HL-60/S4 treated with phorbol 12-myristate 13-acetate at 8.2 ng/mL for 4 days and 3 days (cell line): ENCODE data around the gene KCNMB4.

Experiments
- in situ Hi-C: fragments of 300-500 bp; cut with MboI; formaldehyde crosslinking; loops from 2 replicates; pipeline ENCODE4 v1.15.0; 2022; ENCODE audit warnings: low sequenced_read_pairs

KCNMB4 gene

DNA sequence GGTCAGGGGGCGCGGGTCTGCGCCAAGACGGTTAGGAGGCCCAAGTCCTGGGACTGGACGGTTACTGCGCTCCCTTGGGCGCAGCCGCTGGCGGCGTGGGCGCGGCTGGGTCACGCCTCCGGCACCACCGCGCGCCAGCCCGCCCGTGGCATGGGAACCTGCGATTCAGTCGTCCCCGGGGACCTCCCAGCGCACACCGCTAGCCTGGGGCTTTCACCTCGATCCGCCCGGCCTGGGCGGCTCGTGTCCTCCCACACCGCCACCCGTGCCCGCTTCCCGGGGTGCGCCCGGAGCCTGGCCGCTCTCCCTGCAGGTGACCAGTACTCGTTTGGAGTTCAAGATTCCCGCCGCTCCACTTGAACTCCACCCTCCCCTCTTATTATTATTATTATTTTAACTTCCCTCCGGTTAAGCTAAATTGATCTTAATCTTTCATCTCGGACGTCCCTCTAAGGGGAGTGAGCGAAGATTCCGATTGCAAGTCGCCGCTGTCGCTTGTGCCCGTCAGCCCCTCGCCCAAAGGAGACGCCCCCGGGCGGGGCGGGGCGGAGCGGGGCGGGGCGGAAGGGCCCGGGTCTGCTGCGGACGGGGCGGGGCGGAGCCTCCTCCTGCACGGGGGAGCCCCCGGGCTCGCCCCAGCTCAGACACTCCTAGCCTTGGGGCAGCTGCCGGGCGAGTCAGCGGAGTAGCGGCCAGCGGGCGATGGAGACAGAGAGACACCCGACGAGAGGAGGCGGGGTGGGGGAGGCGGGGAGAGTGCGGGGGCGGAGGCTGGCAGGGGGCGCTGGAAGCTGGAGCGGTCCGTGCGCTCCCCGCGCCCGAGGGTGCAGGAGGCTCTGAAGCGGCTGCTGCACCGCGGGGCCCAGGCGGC, at the start of gene KCNMB4:
Gene KCNMB4, plus strand, starts transcription at position 643 of the 871 bp plus-strand sequence. CDS start 445 bp downstream, outside the sequence.
- in situ Hi-C loops = no loop called here

DNA sequence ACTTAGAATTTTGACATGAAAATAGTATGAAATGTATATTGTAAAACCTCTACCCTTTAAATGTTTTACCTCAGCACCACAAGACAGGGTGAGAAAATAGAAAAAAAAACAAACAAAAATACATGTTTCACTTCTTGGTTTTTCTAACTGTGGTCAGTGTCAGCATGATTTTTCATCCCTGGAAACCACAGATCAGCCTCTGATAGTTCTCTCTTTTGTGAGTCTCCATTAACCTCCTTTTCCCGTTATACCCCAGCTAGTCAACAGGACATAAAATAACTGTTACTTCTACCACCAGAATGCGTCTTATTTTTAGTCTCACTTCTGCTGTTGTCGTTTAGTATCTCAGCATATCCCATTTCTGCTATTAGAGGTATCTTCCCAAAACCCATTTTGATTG, 48.3 kb upstream of the KCNMB4 start:
- in situ Hi-C loops = no loop called here

DNA sequence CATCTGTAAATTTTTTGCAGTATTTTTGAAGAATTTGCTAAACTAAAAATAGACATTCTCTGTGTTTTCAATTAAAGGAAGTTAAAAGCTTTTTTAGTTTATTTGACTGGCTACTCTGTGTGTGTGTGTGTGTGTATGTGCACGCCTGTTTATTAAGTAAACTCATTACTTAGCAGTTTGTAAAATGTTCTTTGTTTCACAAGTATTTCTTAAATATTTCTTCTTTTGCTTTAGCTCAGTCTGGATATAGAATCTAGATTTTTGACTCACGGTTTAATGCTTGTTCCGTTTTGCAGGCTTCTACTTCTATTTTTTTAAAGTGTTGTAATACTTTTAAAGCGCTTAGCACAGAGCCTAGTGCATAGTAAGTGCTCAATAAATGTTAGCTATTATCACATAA, 46.5 kb upstream of the KCNMB4 start:
- in situ Hi-C loops = no loop called here

GRCh38 chr12:70321191-70321590, 44.9 kb upstream of the KCNMB4 start:
- in situ Hi-C loops = no loop called here

DNA sequence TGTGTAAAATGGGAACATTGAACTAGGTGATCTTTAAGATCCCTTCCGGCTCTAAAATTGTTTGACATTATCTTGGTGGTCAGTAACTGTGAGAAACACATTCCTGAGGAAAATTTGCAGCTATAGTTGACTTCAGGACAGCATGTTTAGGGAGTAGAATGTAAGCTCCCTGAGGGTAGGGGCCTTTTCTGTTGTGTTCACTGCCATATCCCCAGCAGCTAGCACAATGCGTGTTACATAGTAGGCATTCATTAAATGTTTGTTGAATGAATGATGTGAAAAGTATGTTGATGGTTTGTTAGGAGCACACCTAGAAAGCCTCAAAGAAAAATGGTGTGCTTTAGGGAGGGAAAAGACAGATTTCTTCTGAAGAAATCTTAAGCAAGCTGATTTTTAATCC, 38.5 kb upstream of the KCNMB4 start:
- in situ Hi-C loops = no loop called here

GRCh38 chr12:70329728-70330127, 36.4 kb upstream of the KCNMB4 start:
- in situ Hi-C loops = no loop called here

GRCh38 chr12:70330158-70330557, 35.9 kb upstream of the KCNMB4 start:
- in situ Hi-C loops = no loop called here

DNA sequence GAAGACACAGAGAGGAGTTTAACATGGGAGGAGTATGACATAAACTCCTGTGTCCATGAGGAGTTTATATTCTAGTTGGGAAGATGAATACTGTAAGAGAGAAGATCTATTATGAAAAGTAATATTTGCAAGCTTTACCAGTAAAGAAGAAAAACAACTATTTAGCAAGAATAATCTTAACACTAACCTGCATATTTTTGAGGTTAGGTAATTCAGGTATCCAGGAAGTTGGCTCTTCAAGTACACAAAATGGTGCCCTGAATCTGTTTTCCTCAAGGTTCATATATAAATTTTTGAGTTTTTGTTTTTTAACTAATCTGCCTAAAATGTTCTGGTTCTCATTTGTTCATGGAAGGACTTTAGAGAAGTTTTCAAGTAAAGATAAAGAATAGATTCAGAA, 33.9 kb upstream of the KCNMB4 start:
- in situ Hi-C loops = no loop called here

DNA sequence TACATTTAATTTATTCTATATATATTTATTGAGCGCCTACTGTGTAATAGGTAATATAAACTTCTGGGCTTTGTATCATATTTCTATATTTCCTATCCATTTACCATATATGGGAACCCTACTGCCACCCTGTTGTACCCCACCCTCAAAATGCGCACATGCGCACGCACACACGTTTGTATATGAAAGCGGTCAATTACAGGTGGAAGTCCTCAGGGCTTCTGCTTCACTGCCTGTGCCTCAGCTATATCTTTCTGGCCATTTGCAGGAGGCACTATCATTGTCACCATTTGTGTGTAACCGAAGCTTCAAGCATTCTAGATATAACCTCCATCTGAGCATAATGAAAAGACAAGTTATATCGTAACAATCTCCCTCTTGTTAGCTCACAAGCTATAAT, 31.3 kb upstream of the KCNMB4 start:
- in situ Hi-C loops = no loop called here

DNA sequence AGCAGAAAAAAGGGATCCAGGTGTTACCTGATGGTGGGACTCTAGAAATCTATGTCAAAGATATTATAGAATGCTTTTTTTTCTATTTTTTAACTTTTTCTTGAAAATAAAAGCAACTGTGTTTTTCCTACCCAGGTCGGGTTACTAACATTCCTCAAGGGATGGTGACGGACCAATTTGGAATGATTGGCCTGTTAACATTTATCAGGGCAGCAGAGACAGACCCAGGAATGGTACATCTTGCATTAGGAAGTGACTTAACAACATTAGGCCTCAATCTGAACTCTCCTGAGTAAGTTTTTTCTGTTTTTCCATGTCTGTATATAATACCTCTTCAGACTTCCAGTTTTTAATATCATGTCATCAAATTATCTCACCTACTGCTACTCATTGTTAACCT, 27.6 kb upstream of the KCNMB4 start:
- in situ Hi-C loops = no loop called here

DNA sequence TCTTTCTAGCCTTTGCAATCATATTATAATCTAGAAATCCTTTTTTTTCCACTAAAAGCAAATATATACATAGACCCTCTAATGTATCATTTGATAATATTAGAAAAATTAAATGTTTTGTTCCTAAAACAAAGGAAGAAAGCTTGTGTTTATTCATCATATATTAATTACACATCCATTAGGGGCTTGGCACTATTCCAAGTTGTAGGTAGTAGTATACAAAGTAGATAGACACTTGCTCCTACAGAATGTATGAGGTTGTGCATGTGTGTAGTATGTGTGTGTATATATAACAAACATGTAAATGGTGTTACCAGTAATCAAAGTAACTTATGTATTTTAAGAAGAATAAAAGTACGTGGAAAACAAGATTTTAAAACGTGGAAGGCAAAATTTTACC, 15.0 kb upstream of the KCNMB4 start:
- in situ Hi-C loops = no loop called here

DNA sequence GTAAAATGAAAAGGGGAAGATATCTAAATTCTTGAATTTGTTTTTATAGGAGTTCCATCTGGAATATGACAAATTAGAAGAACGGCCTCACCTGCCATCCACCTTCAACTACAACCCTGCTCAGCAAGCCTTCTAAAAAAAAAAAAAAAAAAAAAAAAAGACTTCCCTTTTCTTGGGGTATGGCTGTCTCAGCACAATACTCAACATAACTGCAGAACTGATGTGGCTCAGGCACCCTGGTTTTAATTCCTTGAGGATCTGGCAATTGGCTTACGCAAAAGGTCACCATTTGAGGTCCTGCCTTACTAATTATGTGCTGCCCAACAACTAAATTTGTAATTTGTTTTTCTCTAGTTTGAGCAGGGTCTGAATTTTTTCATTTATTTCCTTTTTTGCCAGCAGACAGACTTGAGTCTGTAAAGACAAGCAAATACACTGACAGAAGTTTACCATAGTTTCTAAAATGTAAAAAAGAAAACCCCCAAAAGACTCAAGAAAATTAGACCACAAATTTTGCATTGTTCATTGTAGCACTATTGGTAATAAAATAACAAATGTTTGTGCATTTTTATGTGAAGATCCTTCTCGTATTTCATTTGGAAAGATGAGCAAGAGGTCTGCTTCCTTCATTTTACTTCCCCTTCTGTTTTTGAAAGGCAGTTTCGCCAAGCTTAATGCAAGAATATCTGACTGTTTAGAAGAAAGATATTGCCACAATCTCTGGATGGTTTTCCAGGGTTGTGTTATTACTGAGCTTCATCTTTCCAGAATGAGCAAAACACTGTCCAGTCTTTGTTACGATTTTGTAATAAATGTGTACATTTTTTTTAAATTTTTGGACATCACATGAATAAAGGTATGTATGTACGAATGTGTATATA, 12.1 kb upstream of the KCNMB4 start:
- in situ Hi-C loops = no loop called here

DNA sequence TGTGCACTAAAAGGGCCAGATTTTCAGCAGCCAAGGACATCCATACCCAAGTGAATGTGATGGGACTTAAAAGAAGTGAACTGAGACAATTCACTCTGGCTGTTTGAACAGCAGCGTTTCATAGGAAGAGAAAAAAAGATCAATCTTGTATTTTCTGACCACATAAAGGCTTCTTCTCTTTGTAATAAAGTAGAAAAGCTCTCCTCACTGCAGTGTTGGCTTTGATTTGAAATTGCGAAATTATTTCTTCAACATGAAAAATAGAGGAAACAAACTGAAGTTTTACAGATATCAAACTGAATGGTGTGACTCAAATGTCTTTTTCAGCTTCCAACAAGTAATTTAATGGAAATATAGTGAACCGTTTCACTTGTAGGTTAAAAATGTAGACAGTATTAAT, 11.3 kb upstream of the KCNMB4 start:
- in situ Hi-C loops = no loop called here

DNA sequence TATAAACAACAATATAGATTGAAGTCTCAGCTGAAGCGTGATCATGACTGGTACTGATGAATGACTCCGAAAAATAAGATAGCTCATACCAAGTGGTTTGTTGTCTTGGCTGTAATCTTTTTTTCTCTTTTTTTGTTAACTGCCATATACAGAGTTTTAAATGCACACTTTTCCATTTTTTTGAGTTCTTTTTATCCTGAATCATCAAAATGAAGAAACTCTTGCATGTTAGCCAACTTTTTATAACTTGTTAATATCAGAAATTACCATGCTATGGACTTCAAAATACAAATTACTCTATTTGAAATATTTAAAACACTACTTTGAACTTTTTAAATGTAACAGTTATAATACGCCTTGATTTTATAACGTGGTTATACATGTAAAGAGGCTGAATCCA, 10.1 kb upstream of the KCNMB4 start:
- in situ Hi-C loops = no loop called here

DNA sequence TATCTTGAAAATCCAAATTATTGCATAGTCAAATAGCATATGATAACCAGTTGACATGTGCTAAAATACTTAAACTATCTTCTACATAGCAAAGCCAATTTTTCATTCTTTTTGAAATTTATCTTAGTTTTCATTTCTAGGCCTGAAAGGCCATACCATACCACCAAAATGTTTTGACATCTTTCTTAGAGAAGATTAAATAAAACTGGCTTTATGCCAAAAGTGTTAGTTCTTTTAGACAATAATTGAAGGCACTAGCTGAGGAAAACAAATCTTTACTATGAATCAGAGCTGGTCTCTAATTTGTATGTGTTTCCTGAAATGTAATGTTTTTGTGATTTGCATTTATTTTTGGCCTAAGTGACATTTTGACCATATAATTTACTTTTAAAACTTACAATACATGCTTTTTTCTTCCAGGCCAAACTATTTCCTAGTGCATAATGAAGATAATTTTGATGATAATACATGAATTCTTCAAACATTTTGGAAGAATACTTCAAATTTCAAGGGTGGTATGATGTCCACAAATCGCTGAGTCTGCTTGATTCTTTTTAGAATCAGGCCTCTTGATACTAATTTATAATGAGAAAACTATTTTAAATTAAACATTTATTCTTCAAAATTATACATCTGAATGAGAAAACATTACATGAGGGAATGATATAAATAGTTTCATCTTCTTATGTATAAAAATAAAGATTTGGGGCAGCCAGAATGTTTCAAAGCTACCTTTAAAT, 6.5 kb upstream of the KCNMB4 start:
- in situ Hi-C loops = no loop called here

- in situ Hi-C loops = no loop called here
These were observed 5.9 kb upstream of the KCNMB4 start for GRCh38 chr12:70360218-70360617.

GRCh38 chr12:70364695-70365397, 1.2 kb upstream of the KCNMB4 start:
- in situ Hi-C loops = no loop called here

- in situ Hi-C loops = no loop called here
These were observed 767 bp upstream of the KCNMB4 start for GRCh38 chr12:70365398-70365647.

- in situ Hi-C loops = no loop called here
These were observed 629 bp downstream of the KCNMB4 start for GRCh38 chr12:70366581-70367257.
